SK-N-SH treated with all-trans-retinoic acid at 6 μM for 48 hours (cell line): ENCODE data around the gene DDX27.

Experiments
- ATAC-seq: fragments of 200-7000 bp; cut with Tn5 transposase; 3 replicates; pipeline ENCODE4 v1.9.1; 2020; ENCODE audit warnings: mild to moderate bottlenecking, moderate library complexity
- CREB5 ChIP-seq: fragments of 250-450 bp; sonication (Bioruptor Pico); IDR thresholded peaks from 2 replicates; pipeline ENCODE4 v1.5.1; 2020; ENCODE audit warnings: low read depth, mild to moderate bottlenecking, moderate library complexity
- CSDC2 ChIP-seq: fragments of 250-450 bp; sonication (Bioruptor Pico); IDR thresholded peaks from 2 replicates; pipeline ENCODE4 v1.5.0; 2020; ENCODE audit warnings: mild to moderate bottlenecking, moderate library complexity
- ESRRG ChIP-seq: fragments of 250-450 bp; sonication (Bioruptor Pico); IDR thresholded peaks from 2 replicates; pipeline ENCODE4 v1.6.1; 2021; ENCODE audit warnings: mild to moderate bottlenecking
- GLIS3 ChIP-seq: fragments of 250-450 bp; sonication (Bioruptor Pico); IDR thresholded peaks from 2 replicates; pipeline ENCODE4 v1.5.0; 2020; ENCODE audit warnings: mild to moderate bottlenecking, moderate library complexity
- OSR1 ChIP-seq: fragments of 250-450 bp; sonication (Bioruptor Pico); IDR thresholded peaks from 2 replicates; pipeline ENCODE4 v1.8.0; 2022; ENCODE audit warnings: moderate library complexity, mild to moderate bottlenecking, inconsistent platforms
- POU6F1 ChIP-seq: fragments of 250-450 bp; sonication (Bioruptor Pico); IDR thresholded peaks from 2 replicates; pipeline ENCODE4 v1.8.0; 2021; ENCODE audit warnings: low read depth, mild to moderate bottlenecking, moderate library complexity, borderline replicate concordance
- PPARA ChIP-seq: fragments of 250-450 bp; sonication (Bioruptor Pico); IDR thresholded peaks from 2 replicates; pipeline ENCODE4 v1.5.0; 2020; ENCODE audit warnings: mild to moderate bottlenecking, borderline replicate concordance
- RARB ChIP-seq: fragments of 250-450 bp; sonication (Bioruptor Pico); IDR thresholded peaks from 2 replicates; pipeline ENCODE4 v1.8.0; 2021; ENCODE audit warnings: mild to moderate bottlenecking, moderate library complexity
- TCF4 ChIP-seq: fragments of 250-450 bp; sonication (Bioruptor Pico); IDR thresholded peaks from 2 replicates; pipeline ENCODE4 v1.8.0; 2021; ENCODE audit warnings: mild to moderate bottlenecking, moderate library complexity, borderline replicate concordance
- TSHZ2 ChIP-seq: fragments of 250-450 bp; sonication (Bioruptor Pico); IDR thresholded peaks from 2 replicates; pipeline ENCODE4 v1.5.0; 2020; ENCODE audit warnings: mild to moderate bottlenecking, moderate library complexity
- ZC3H10 ChIP-seq: fragments of 250-450 bp; sonication (Bioruptor Pico); IDR thresholded peaks from 2 replicates; pipeline ENCODE4 v1.5.1; 2021; ENCODE audit warnings: mild to moderate bottlenecking, moderate library complexity
- ZFP3 ChIP-seq: fragments of 250-450 bp; sonication (Bioruptor Pico); IDR thresholded peaks from 2 replicates; pipeline ENCODE4 v1.5.0; 2020; ENCODE audit warnings: mild to moderate bottlenecking, moderate library complexity
- ZFP30 ChIP-seq: fragments of 450-650 bp; formaldehyde crosslinking; IDR thresholded peaks from 2 replicates; pipeline ENCODE4 v1.5.0; 2022; ENCODE audit warnings: mild to moderate bottlenecking, moderate library complexity
- TF ChIP-seq, protein P1 (sequence below): fragments of 250-450 bp; sonication (Bioruptor Pico); IDR thresholded peaks from 2 replicates; pipeline ENCODE4 v1.5.1; 2021; ENCODE audit warnings: mild to moderate bottlenecking, moderate library complexity
- TF ChIP-seq, protein P2 (sequence below): fragments of 250-450 bp; sonication (Bioruptor Pico); IDR thresholded peaks from 2 replicates; pipeline ENCODE4 v1.8.0; 2020; ENCODE audit warnings: mild to moderate bottlenecking, moderate library complexity, borderline replicate concordance

The DDX27 gene

DNA sequence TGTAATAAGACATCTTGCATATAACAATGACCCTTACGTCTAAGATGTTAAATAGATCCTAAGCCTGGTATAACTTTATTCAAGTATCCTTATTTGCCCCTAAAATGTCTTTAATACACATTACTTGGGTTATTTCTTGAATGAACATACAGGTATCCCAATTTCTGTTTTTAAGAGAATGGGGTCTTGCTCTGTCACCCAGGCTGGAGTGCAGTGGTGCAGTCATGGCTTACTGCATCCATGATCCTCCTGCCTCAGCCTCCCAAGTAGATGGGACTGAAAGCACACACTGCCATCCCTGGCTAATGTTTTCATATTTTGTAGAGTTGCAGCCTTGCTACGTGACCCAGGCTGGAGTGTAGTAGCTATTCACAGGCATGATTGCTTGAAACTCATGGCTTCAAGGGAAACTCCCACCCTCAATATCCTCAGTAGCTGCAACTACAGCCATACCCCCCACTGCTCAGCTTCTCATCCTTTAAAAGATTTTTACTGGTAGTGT lies 69.1 kb downstream of the DDX27 start:
- no peak for ATAC-seq
- no peak for TF ChIP-seq TSHZ2 (CRISPR knock-in tag)
- no peak for TF ChIP-seq TCF4 (CRISPR knock-in tag)
- TF ChIP-seq POU6F1, result no peak
- TF ChIP-seq ZFP30 (CRISPR knock-in tag), result no peak
- TF ChIP-seq PPARA (CRISPR knock-in tag), result no peak
- TF ChIP-seq RARB (CRISPR knock-in tag), result no peak
- no peak for TF ChIP-seq OSR1
- TF ChIP-seq, all 23 proteins: peak for 0

DNA sequence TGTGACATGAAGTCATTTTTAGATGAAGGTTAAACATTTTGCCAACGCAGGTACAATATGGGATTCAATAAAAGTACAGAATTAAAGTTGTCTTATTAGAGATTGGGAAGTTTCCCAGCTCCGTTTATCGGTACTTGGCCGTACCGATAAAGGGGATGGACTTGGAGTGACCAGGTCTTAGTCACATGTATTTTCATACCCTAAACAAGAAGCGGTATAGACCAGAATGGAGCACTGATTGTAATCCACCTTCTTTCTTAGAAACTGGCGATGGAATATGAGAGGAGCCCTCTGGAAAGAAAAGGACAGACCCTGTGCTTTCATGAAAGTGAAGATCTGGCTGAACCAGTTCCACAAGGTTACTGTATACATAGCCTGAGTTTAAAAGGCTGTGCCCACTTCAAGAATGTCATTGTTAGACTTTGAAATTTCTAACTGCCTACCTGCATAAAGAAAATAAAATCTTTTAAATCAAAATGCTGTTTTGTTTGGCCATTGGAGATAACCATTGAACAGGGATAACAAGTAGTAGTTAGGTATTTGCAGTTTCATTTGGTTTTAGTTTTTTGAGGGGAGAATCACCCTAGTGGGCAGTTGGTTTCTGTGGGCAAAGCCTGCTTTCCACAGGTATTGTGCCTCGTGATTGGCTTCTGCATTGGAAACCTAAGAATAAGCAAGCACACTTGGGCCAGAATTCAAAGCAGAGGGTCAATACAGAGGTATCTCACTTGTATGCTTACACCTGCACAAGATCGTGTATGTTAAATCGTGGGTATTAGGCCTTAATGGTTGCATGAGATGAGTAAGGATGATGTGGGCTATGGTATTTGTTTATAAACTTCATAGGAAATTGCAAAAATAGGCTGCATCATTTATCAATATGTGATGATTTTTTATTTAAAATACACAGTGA lies 69.8 kb downstream of the DDX27 start:
- no peak for ATAC-seq
- TF ChIP-seq ZFP3 (CRISPR knock-in tag) (no peak), ESRRG (CRISPR knock-in tag) (0 out of 2 replicates have a peak, but pooled peaks have one; percentile 22), ZFP30 (CRISPR knock-in tag) (no peak), CREB5 (CRISPR knock-in tag) (peak; percentile 64; the same call in 1 of the 2 replicates), GLIS3 (CRISPR knock-in tag) (peak; percentile 75), CSDC2 (CRISPR knock-in tag) (no peak), ZC3H10 (no peak)
- TF ChIP-seq, protein P1, sequence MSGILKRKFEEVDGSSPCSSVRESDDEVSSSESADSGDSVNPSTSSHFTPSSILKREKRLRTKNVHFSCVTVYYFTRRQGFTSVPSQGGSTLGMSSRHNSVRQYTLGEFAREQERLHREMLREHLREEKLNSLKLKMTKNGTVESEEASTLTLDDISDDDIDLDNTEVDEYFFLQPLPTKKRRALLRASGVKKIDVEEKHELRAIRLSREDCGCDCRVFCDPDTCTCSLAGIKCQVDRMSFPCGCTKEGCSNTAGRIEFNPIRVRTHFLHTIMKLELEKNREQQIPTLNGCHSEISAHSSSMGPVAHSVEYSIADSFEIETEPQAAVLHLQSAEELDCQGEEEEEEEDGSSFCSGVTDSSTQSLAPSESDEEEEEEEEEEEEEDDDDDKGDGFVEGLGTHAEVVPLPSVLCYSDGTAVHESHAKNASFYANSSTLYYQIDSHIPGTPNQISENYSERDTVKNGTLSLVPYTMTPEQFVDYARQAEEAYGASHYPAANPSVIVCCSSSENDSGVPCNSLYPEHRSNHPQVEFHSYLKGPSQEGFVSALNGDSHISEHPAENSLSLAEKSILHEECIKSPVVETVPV, result 0 out of 2 replicates have a peak, but pooled peaks have one; percentile 20

DNA sequence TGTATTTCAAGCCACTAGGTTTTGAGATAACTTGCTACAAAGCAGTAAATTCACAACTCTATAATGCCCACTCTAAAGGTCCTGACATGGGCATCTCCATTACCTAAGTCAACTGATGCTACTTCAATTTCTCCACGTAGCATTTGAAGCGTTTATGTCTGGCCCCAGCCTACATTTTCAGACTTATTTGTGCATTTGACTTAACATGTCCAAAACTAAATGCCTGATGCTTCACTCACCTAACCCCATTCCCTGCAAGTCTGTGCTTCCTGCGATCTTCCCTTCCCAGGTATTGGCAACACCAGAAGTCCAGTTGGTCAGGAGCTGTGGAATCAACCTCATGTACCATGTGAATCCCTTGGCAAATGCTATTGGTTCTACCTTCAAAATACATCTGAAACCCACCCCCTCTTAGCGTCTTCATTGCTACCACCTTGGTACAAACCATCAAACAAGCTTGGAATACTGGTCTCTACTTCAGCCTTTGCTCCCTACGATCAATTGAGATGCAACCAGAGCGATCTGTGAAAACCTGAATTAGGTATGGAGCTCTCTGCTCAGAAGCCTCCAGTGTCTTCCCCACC lies 71.5 kb downstream of the DDX27 start:
- TF ChIP-seq, protein P2, sequence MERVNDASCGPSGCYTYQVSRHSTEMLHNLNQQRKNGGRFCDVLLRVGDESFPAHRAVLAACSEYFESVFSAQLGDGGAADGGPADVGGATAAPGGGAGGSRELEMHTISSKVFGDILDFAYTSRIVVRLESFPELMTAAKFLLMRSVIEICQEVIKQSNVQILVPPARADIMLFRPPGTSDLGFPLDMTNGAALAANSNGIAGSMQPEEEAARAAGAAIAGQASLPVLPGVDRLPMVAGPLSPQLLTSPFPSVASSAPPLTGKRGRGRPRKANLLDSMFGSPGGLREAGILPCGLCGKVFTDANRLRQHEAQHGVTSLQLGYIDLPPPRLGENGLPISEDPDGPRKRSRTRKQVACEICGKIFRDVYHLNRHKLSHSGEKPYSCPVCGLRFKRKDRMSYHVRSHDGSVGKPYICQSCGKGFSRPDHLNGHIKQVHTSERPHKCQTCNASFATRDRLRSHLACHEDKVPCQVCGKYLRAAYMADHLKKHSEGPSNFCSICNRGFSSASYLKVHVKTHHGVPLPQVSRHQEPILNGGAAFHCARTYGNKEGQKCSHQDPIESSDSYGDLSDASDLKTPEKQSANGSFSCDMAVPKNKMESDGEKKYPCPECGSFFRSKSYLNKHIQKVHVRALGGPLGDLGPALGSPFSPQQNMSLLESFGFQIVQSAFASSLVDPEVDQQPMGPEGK, result no peak
- TF ChIP-seq, protein P1, result no peak
- TF ChIP-seq RARB (CRISPR knock-in tag) (no peak), PPARA (CRISPR knock-in tag) (no peak), GLIS3 (CRISPR knock-in tag) (no peak)
- peak; percentile 2 for ATAC-seq
